Panc1 (cell line): ENCODE data around the gene TMEM184A. TPM values are rescaled to one million over a fixed set of nuclear protein-coding genes. Genes with fewer than 3 reads are reported as not detected.

Experiments
- ATAC-seq: fragments of 200-7000 bp; cut with Tn5 transposase; 2 replicates; pipeline ENCODE4 v1.9.1; 2020; ENCODE audit warnings: mild to moderate bottlenecking, moderate library complexity
- BruUV-seq: library from RNA; stranded (reverse); fragments of 400-500 nt; replicated peaks from 2 replicates; lab custom pipeline; 2021; lab: Mats Ljungman, UMichigan
- CTCF ChIA-PET: fragments of 300-600 bp; sonication (Branson Sonifier 250); formaldehyde crosslinking; loops from one replicate; lab custom pipeline; 2022; ENCODE audit warnings: antibody characterized with exemption; lab: Charles Lee
- POLR2A ChIA-PET: fragments of 300-600 bp; sonication (Branson Sonifier 250); formaldehyde crosslinking; loops from one replicate; lab custom pipeline; 2022; ENCODE audit warnings: antibody characterized with exemption; lab: Charles Lee
- DNase-seq: peaks from one replicate; pipeline ENCODE4 v3.0.0-alpha.2; 2010; ENCODE audit warnings: low read depth, low spot score
- H3K27ac ChIP-seq: 2 replicates; pipeline ENCODE4 v1.5.1; 2011; ENCODE audit warnings: mild to moderate bottlenecking, low read length, inconsistent platforms
- H3K27me3 ChIP-seq: fragments of 200-500 bp; sonication (Bioruptor generic); 2 replicates; pipeline ENCODE4 v1.6.0; 2014; ENCODE audit warnings: low read length, inconsistent platforms; ENCODE audit not compliant: control insufficient read depth, insufficient read depth
- H3K36me3 ChIP-seq: fragments of 200-500 bp; sonication (Bioruptor generic); 2 replicates; pipeline ENCODE4 v1.5.1; 2014; ENCODE audit warnings: inconsistent platforms, mild to moderate bottlenecking, low read length, moderate library complexity; ENCODE audit not compliant: control insufficient read depth, insufficient read depth
- H3K4me1 ChIP-seq: 2 replicates; pipeline ENCODE4 v1.5.1; 2011; ENCODE audit warnings: inconsistent platforms, mild to moderate bottlenecking, low read length, moderate library complexity; ENCODE audit not compliant: control insufficient read depth, insufficient read depth
- H3K4me3 ChIP-seq, 2 experiments: 2 replicates each; pipeline ENCODE4 v1.5.1; 2011 to 2012; ENCODE audit warnings: low read depth in 2 of 2, low read length in 2 of 2, mild to moderate bottlenecking in 2 of 2, inconsistent platforms in 1 of 2, moderate library complexity in 1 of 2
- H3K9me3 ChIP-seq: fragments of 200-500 bp; sonication (Bioruptor generic); 2 replicates; pipeline ENCODE4 v1.5.1; 2014; ENCODE audit warnings: low read depth, mild to moderate bottlenecking, inconsistent platforms, low read length, moderate library complexity; ENCODE audit not compliant: control insufficient read depth, insufficient read depth
- POLR2AphosphoS5 ChIP-seq: IDR thresholded peaks from 2 replicates; pipeline ENCODE4 v1.6.1; 2012; ENCODE audit warnings: mild to moderate bottlenecking, low read depth, low read length, moderate library complexity
- SIN3A ChIP-seq: IDR thresholded peaks from 2 replicates; pipeline ENCODE4 v1.6.1; 2012; ENCODE audit warnings: low read depth, mild to moderate bottlenecking, low read length, moderate library complexity, borderline replicate concordance; ENCODE audit not compliant: insufficient read depth
- TCF7L2 ChIP-seq: IDR thresholded peaks from 2 replicates; pipeline ENCODE4 v1.6.1; 2011; ENCODE audit warnings: mild to moderate bottlenecking, low read depth, low read length, inconsistent platforms
- in situ Hi-C: cut with HindIII; loops from 2 replicates; pipeline ENCODE4 v1.10.0; 2016; ENCODE audit warnings: low sequenced_read_pairs, low pct_unique_long_range_greater_than_20kb
- intact Hi-C: fragments of 100-400 bp; cut with micrococcal nuclease; formaldehyde crosslinking; loops from one replicate; pipeline ENCODE4 v1.10.0; 2022; ENCODE audit not compliant: unreplicated experiment
- total RNA-seq: library from RNA; stranded (reverse); gene quantifications from one replicate; pipeline ENCODE4 v1.2.1, GENCODE V29; 2021; ENCODE audit not compliant: unreplicated experiment
- TF ChIP-seq, protein P1 (sequence below): fragments of 450-650 bp; IDR thresholded peaks from 2 replicates; pipeline ENCODE4 v1.5.1; 2017; ENCODE audit warnings: mild to moderate bottlenecking
- TF ChIP-seq, protein P2 (sequence below), 2 experiments: IDR thresholded peaks; 2 replicates each; pipeline ENCODE4 v1.6.1; 2011 to 2012; ENCODE audit warnings: low read depth in 2 of 2, control low read depth in 1 of 2, low read length in 1 of 2, mild to moderate bottlenecking in 1 of 2, moderate library complexity in 1 of 2; ENCODE audit not compliant: insufficient read depth in 1 of 2

Gene TMEM184A
- total RNA-seq, 1 experiment from 2014 or later, result 9.2 TPM

DNA sequence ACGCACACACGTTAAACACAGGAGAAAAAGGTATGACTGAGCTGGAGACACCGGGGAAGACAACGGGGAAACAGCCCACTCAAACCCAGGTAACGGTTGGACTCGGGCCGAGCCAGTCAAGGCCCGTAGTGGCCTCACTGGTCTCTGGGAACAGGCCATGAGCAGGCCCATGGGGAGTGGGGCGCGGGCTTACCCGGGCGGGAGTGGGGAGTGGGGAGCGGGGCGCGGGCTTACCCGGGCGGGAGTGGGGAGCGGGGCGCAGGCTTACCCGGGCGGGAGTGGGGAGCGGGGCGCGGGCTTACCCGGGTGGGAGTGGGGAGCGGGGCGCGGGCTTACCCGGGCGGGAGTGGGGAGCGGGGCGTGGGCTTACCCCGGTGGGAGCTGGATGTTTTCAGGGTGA lies 63.4 kb downstream of the TMEM184A start:
- ChIA-PET CTCF (no interaction called here), POLR2A (interaction anchor here (0.7 kb wide), 1 partner anchor 15 kb away, joined by 3 read pairs; no protein-coding TSS in a partner anchor)
- Histone ChIP-seq H3K27ac (no peak overlapping the region), H3K4me1 (no peaks in the 10 kb centered on the region), H3K27me3 (no peaks in the 10 kb centered on the region), H3K9me3 (no peaks in the 10 kb centered on the region), H3K4me3 (no peak overlapping the region), H3K36me3 (peaks cover 18% of the 10 kb centered on the region; the same call in 1 of the 2 replicates)
- in situ Hi-C loops, result no loop called here
- no peak for DNase-seq
- intact Hi-C loops, result no loop called here
- BruUV-seq, result no TSS peak
- TF ChIP-seq, protein P1, sequence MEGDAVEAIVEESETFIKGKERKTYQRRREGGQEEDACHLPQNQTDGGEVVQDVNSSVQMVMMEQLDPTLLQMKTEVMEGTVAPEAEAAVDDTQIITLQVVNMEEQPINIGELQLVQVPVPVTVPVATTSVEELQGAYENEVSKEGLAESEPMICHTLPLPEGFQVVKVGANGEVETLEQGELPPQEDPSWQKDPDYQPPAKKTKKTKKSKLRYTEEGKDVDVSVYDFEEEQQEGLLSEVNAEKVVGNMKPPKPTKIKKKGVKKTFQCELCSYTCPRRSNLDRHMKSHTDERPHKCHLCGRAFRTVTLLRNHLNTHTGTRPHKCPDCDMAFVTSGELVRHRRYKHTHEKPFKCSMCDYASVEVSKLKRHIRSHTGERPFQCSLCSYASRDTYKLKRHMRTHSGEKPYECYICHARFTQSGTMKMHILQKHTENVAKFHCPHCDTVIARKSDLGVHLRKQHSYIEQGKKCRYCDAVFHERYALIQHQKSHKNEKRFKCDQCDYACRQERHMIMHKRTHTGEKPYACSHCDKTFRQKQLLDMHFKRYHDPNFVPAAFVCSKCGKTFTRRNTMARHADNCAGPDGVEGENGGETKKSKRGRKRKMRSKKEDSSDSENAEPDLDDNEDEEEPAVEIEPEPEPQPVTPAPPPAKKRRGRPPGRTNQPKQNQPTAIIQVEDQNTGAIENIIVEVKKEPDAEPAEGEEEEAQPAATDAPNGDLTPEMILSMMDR, result no peak
- no peak for TF ChIP-seq POLR2AphosphoS5
- TF ChIP-seq, protein P2, sequence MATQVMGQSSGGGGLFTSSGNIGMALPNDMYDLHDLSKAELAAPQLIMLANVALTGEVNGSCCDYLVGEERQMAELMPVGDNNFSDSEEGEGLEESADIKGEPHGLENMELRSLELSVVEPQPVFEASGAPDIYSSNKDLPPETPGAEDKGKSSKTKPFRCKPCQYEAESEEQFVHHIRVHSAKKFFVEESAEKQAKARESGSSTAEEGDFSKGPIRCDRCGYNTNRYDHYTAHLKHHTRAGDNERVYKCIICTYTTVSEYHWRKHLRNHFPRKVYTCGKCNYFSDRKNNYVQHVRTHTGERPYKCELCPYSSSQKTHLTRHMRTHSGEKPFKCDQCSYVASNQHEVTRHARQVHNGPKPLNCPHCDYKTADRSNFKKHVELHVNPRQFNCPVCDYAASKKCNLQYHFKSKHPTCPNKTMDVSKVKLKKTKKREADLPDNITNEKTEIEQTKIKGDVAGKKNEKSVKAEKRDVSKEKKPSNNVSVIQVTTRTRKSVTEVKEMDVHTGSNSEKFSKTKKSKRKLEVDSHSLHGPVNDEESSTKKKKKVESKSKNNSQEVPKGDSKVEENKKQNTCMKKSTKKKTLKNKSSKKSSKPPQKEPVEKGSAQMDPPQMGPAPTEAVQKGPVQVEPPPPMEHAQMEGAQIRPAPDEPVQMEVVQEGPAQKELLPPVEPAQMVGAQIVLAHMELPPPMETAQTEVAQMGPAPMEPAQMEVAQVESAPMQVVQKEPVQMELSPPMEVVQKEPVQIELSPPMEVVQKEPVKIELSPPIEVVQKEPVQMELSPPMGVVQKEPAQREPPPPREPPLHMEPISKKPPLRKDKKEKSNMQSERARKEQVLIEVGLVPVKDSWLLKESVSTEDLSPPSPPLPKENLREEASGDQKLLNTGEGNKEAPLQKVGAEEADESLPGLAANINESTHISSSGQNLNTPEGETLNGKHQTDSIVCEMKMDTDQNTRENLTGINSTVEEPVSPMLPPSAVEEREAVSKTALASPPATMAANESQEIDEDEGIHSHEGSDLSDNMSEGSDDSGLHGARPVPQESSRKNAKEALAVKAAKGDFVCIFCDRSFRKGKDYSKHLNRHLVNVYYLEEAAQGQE (IDR thresholded peaks at IDR 0.05; ENCODE audit: insufficient read depth in 1 of 2, low read depth in 2 of 2, low read length in 1 of 2), result no peak
- TF ChIP-seq SIN3A, result no peak
- TF ChIP-seq TCF7L2, result no peak
- no peak for ATAC-seq

Other genes with a start within 250 kb of the TMEM184A start
- gene MICALL2, start 96.7 kb downstream of the TMEM184A start, total RNA-seq, result 144 TPM
- 173 TPM for gene INTS1, start 51.8 kb downstream of the TMEM184A start, total RNA-seq
- 125 TPM for gene MAFK, start 25.5 kb downstream of the TMEM184A start, total RNA-seq
- 59.4 TPM for gene PSMG3, start 13.8 kb upstream of the TMEM184A start, total RNA-seq
- 39.0 TPM for gene ELFN1, start 114.1 kb upstream of the TMEM184A start, total RNA-seq